ENCODE measurements around the gene SNRNP70. TPM values are rescaled to one million over a fixed set of nuclear protein-coding genes. Genes with fewer than 3 reads are reported as not detected.
"Not testable (repeated sequence)": the region's sequence is repeated elsewhere in the genome, so short reads cannot be mapped to it uniquely, and the experiment has no call there.

Gene SNRNP70
- total RNA-seq, 1 donor from 2014 or later = 270 TPM

DNA sequence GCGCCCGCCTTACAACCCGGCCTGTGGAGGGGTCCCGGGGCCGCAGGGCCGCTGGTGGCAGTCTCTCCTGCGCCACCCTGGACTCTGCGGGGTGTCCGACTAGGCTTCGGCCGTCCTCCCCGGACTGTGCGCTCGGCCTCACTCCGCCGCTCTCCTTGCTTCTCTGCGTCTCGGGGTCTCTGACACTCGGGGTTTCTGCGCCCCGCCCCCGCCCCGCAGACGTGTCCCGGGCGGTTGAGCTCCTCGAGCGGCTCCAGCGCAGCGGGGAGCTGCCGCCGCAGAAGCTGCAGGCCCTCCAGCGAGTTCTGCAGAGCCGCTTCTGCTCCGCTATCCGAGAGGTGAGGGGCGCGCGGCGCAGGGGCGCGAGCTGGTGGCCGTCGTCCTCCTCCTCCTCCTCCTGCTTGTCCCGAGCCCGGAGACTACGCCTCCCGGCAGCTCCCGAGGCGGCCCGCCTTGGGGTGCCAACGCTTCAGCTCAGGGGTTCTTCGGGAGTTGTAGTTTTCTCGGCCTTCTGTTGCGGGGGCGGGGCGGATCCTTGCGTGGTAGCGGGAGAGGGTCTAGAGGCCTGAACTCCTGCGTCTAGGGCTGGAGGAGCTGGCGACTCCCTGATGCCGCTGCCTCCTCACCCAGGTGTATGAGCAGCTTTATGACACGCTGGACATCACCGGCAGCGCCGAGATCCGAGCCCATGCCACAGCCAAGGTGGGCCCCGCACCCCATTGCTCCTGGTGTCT, 29.5 kb downstream of the SNRNP70 start:
- Mint-ChIP-seq H3K9me3 (no peaks in the 10 kb centered on the region), H3K4me1 (peaks cover 21% of the 10 kb centered on the region), H3K36me3 (ENCODE audit: low read depth) (peaks cover 5% of the 10 kb centered on the region), H3K27ac (no peak overlapping the region), H3K4me3 (peak overlapping the region; percentile 81), H3K27me3 (peaks cover under 1% of the 10 kb centered on the region)
- peak; percentile 87 for DNase-seq
- intact Hi-C loops (cut with micrococcal nuclease) = loop anchor here (1.0 to 10.0 kb wide), 2 partner anchors 29 to 480 kb away; partner anchors contain the start of genes DBP and SNRNP70

DNA sequence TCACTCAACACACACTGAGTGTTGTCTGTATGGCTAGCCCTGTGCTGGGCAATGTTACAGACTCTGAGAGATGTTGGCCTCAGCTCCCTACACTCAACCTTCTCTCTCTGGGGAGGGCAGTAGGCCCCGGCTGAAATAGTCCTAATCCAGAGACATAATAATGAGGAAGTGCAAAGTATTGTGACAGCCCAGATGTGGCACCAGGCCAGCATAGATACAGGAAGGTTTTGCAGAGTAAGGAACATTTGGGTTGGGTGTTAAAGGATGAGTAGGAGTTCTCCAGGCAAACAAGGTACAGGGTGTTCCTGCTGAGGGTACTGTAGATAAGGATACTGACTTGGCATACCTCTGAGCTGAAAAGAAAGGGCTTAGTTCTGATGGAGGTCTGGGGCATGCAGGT, 31.3 kb downstream of the SNRNP70 start:
- H3K27me3 Mint-ChIP-seq = peaks cover 11% of the 10 kb centered on the region
- no peaks in the 10 kb centered on the region for H3K9me3 Mint-ChIP-seq
- peak overlapping the region; percentile 43 for H3K4me3 Mint-ChIP-seq
- H3K4me1 Mint-ChIP-seq = peaks cover 28% of the 10 kb centered on the region
- DNase-seq = no peak
- intact Hi-C loops (cut with micrococcal nuclease) = loop anchor here (10.0 kb wide), 1 partner anchor 482 kb away; the partner anchor contains the start of gene DBP
- H3K36me3 Mint-ChIP-seq (ENCODE audit: low read depth) = peaks cover 5% of the 10 kb centered on the region
- H3K27ac Mint-ChIP-seq = no peak overlapping the region

DNA sequence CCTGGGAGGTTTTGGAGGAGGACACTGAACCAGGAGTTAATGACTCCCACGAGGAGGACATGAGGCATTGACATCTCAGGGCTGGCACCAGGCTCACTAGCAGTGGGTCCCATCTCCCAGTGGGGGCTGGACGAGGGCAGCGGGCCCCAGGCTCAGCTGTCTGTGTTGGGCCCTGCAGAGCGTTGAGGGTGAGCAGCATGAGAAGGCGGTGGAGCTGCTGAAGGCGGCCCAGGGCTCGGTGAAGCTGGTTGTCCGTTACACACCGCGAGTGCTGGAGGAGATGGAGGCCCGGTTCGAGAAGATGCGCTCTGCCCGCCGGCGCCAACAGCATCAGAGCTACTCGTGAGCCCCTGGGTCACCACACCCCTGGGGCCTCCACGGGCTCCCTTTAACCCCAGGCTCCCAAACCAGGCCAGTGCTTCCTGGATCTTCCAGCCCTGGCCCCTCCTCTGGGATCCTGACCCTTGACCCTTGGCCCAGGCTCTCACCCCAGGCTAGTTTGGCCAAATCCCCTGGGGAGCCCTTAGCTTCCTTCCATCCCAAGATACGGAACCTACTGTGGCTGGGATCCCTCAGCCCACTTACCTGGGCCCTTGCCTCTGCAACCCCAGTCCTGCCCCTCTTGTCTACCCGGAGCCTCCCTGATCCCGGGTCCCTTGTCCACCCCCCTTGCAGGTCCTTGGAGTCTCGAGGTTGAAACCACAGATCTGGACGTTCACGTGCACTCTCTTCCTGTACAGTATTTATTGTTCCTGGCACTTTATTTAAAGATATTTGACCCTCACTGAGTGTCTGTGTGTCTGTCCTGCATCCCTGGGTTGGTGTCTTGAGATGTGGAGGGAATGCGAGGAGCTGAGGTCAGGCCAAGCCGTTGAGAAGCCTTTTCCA, 32.7 kb downstream of the SNRNP70 start:
- intact Hi-C loops (cut with micrococcal nuclease) = loop anchor here (2.0 to 10.0 kb wide), 4 partner anchors 25 to 483 kb away; partner anchors contain the start of genes DBP, GYS1, PPP1R15A and RUVBL2
- Mint-ChIP-seq H3K27me3 (peaks cover 14% of the 10 kb centered on the region), H3K4me1 (peaks cover 28% of the 10 kb centered on the region), H3K27ac (peak overlapping the region; percentile 90), H3K4me3 (peak overlapping the region; percentile 90), H3K9me3 (no peaks in the 10 kb centered on the region), H3K36me3 (ENCODE audit: low read depth) (peaks cover 5% of the 10 kb centered on the region)
- DNase-seq = peak; percentile 61

DNA sequence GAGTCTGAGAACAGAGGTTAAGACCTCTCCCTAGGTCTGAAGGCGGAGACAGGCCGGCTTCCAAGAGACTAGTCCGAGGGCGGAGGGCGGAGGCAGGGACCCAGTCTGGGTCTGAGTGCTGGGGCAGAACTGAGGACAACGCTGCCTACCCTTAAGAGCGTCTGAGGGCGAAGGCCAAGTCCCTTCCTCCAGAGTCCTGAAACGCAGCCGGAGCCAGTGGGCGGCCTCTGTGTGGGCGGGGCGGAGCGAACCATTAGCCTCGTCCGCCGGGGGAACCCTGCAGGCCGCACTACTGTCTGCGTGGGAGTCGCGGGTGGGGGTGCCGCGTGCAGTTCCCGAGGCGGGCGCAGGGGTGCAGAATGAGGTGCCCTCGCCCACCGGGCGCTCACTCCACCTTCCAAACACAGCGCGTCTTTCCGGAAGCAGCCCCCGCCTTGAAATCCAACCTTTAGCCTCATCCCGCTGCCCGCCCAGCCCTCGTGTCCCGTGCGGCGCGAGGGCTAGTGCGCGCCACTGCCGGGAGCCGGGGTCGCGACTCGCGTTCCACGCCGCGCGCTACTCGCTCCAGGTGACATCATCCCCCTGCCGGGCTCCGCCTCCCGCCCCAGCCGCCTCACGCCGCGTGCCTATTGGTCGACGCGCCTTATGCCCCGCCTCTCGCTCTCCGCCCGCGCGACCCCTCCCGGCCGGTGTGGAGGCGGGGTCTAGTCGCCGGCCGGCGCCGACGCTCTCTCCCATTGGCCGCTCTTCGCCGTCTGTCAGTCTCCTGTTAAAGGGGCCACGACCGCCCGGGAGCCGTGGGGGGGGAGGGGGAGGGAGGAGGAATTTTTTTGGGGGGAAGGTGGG, 33.5 kb downstream of the SNRNP70 start, which contains the start of gene C19orf73:
TSS of gene C19orf73 (minus strand) at position 579 of the 846 bp plus-strand sequence. CDS start at position 458, 121 bp downstream.
- intact Hi-C loops (cut with micrococcal nuclease) = loop anchor here (1.0 to 10.0 kb wide), 6 partner anchors 10 to 484 kb away; partner anchors contain the start of genes DBP, GYS1, PPP1R15A and RUVBL2
- H3K9me3 Mint-ChIP-seq = no peaks in the 10 kb centered on the region
- peaks cover 5% of the 10 kb centered on the region for H3K36me3 Mint-ChIP-seq (ENCODE audit: low read depth)
- peak; percentile 99 for DNase-seq
- H3K4me3 Mint-ChIP-seq = peak within 1 kb of the TSS; percentile 90
- H3K27me3 Mint-ChIP-seq = peaks cover 18% of the 10 kb centered on the region
- peak within 1 kb of the TSS; percentile 90 for H3K27ac Mint-ChIP-seq
- H3K4me1 Mint-ChIP-seq = peaks cover 25% of the 10 kb centered on the region

DNA sequence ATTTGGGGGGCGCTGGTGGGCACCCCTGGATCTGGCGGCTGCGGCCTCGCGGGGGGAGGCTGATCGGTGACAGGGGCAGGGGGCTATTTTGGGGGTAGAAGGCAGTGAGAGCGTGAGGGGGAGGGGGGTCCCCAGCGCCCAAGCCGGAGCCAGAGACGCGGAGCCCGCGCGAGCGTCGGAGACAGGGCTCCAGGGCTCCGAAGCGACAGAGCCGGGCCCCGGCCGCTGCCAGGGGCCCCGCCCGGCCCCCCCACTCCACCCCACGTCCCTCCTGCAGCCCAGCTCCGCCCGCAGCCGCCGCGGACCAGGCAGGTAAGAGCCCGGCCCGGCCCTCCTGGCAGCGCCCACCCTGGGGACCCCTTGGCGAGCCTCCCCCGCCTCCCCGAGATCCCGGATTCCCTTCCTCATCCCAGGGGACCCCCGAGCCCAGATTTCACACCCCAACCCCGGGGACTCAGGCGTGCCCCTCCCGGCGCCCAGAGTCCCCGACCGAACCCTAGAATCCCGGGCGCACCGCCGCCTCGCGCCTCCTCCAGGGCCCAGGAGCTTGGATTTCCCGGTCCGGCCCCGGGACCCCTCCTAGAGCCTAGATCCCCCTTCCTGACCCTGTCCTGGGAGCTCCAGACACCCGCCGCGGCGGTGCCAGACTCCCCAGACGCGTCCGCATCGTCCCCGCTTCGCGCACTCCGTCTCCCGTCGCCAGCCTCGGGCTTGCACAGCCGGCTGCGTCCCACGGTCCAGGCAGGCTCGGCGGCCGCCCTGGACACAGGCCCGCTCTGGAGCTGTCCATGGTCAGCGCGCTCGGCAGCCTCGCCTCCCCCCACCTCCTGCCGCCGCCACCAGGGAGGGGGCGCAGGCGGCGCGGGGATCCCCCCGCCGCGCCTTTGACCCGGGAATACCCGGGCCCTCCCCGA, 34.4 kb downstream of the SNRNP70 start, which contains the start of gene PPFIA3:
TSS of gene PPFIA3 (plus strand) at position 134 of the 914 bp plus-strand sequence. CDS start 8,330 bp downstream, outside the sequence.
- H3K4me1 Mint-ChIP-seq = peaks cover 23% of the 10 kb centered on the region
- intact Hi-C loops (cut with micrococcal nuclease) = loop anchor here (1.0 to 10.0 kb wide), 6 partner anchors 9 to 485 kb away; partner anchors contain the start of genes DBP, GYS1, PPP1R15A and RUVBL2
- peak within 1 kb of the TSS; percentile 90 for H3K4me3 Mint-ChIP-seq
- H3K9me3 Mint-ChIP-seq = no peaks in the 10 kb centered on the region
- DNase-seq = peak; percentile 73
- peaks cover 18% of the 10 kb centered on the region for H3K27me3 Mint-ChIP-seq
- peaks cover 5% of the 10 kb centered on the region for H3K36me3 Mint-ChIP-seq (ENCODE audit: low read depth)
- H3K27ac Mint-ChIP-seq = peak within 1 kb of the TSS; percentile 90

DNA sequence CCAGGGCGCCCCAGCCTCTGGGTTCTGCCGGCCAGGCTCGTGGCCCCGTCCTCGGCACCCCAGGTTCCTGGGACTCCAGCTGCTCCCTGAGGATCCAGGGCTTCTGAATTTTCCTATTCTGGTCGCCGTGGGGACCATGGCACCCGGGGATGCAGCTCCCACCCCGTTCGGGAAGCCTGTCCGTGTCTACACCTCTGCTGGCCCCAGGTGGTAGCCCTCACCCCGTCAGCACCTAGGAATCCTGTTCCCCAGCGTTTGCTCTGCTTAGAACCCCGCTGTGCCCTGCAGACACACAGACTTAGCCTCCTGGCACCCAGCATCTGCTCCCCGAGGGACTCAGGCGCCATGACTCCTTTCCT, 35.1 kb downstream of the SNRNP70 start:
- Mint-ChIP-seq H3K4me3 (peak overlapping the region; percentile 90), H3K36me3 (ENCODE audit: low read depth) (peaks cover 5% of the 10 kb centered on the region), H3K27me3 (peaks cover 20% of the 10 kb centered on the region), H3K4me1 (peaks cover 19% of the 10 kb centered on the region), H3K9me3 (no peaks in the 10 kb centered on the region), H3K27ac (no peak overlapping the region)
- DNase-seq = peak; percentile 65
- intact Hi-C loops (cut with micrococcal nuclease) = no loop called here

DNA sequence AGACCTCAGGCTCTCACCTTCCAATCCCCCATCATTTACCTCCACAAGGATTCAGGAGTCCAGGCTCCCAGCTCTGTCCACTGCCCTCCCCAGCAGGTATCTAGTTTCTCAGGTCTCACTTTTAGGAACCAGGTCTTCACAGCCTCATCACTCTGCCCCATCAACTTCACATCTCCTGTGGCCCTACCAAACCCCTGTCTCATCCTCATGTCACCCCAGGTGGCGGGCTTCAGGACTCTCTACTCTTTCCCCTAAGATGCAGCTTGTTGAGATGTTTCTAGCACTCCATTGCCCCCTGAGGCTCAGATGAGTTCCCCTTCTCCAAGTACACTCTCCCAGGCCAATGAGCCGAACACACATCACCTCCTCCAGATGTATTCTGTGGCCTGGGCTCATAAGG, 35.6 kb downstream of the SNRNP70 start:
- Mint-ChIP-seq H3K4me3 (peak overlapping the region; percentile 90), H3K4me1 (peaks cover 19% of the 10 kb centered on the region), H3K9me3 (no peaks in the 10 kb centered on the region), H3K27ac (peak overlapping the region; percentile 9), H3K27me3 (peaks cover 20% of the 10 kb centered on the region), H3K36me3 (ENCODE audit: low read depth) (peaks cover 5% of the 10 kb centered on the region)
- DNase-seq = peak; percentile 64
- intact Hi-C loops (cut with micrococcal nuclease) = no loop called here

DNA sequence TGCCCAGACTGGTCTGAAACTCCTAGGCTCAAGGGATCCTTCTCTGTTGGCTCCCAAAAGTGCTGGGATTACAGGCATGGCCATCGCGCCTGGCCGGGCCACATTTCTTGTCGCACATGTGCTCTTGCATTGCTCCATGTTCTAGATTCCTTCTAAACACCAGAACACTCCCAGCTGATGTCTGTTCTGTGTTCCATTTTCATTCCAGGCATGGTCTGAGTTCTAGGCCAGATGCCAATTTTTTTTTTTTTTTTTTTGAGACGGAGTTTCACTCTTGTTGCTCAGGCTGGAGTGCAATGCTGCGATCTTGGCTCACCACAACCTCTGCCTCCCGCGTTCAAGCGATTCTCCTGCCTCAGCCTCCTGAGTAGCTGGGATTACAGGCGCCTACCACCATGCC, 36.6 kb downstream of the SNRNP70 start:
- H3K4me1 Mint-ChIP-seq = peaks cover 19% of the 10 kb centered on the region
- DNase-seq; intact Hi-C loops (cut with micrococcal nuclease); H3K9me3 Mint-ChIP-seq; H3K36me3 Mint-ChIP-seq (ENCODE audit: low read depth); H3K4me3 Mint-ChIP-seq; H3K27ac Mint-ChIP-seq: not testable (repeated sequence)
- peaks cover 20% of the 10 kb centered on the region for H3K27me3 Mint-ChIP-seq

DNA sequence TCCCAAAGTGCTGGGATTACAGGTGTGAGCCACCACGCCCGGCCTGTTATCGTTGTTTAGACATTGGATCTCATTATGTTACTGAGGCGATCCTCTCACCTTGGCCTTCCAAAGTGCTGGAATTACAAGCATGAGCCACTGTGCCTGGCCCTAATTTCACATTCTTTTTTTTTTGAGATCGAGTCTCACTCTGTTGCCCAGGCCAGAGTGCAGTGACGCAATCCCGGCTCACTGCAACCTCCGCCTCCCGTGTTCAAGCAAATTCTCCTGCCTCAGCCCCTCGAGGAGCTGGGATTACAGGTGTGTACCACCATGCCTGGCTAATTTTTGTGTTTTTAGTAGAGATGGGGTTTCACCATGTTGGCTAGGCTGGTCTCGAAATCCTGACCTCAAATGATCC, 38.0 kb downstream of the SNRNP70 start:
- H3K9me3 Mint-ChIP-seq; DNase-seq; H3K4me3 Mint-ChIP-seq; H3K36me3 Mint-ChIP-seq (ENCODE audit: low read depth); H3K27ac Mint-ChIP-seq; intact Hi-C loops (cut with micrococcal nuclease): not testable (repeated sequence)
- peaks cover 12% of the 10 kb centered on the region for H3K4me1 Mint-ChIP-seq
- H3K27me3 Mint-ChIP-seq = peaks cover 20% of the 10 kb centered on the region

DNA sequence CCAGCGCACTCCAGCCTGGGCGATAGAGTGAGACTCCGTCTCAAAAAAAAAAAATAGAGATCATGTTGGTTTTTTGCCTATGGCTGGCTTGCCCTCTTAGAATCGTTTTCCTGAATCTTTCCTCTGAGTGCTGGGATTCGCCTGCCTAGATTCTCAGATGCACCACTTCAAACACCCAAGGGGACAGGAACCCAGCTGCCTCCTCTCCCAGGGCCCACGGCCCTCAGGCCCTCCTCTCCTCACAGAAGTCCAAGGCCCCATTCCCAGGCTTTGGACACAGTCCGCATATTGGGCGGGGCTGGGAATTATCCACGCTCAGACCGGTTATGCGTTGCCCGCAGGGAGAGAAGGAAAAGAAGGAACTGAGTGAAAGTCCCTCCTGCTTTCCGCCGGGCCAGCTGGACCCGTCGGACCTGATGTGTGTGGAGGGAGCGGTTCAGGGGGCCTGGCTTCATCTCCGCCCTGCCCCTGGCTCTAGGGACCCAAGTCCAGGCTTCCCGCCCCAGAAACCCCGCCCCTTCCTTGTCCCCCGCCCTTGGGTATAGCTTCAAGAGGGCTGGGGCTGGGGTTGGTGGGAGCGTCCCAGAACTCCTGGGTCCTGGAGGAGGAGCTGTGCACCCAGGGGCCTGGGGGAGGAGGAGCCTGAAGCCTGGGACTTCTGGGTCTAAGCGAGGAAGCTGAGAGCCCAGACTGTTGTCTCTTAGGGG, 39.9 kb downstream of the SNRNP70 start:
- DNase-seq = no peak
- Mint-ChIP-seq H3K4me1 (peaks cover 15% of the 10 kb centered on the region), H3K36me3 (ENCODE audit: low read depth) (no peaks in the 10 kb centered on the region), H3K4me3 (no peak overlapping the region), H3K9me3 (no peaks in the 10 kb centered on the region), H3K27ac (no peak overlapping the region), H3K27me3 (peaks cover 18% of the 10 kb centered on the region)
- intact Hi-C loops (cut with micrococcal nuclease) = no loop called here

DNA sequence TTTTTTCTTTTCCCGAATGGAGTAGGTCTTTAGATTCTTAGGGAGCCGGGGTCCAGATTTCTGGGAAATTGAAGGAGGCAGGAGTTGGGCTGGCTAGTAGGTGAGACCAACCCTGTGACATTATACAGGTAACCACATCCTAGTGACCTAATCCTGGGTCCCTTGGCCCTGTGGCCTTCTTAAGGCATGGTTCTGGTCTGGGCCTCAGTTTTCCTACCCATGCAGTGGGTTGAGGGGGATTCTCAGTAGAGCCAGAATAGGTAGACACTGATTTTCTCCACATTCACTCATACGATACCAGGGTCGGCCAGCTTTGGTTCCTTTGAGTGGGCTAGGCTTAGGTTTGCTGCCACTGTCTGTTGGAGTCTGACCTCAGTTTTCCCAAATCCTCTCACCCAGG, 41.3 kb downstream of the SNRNP70 start:
- no peak for DNase-seq
- Mint-ChIP-seq H3K27me3 (peaks cover 10% of the 10 kb centered on the region), H3K4me3 (no peak overlapping the region), H3K4me1 (peaks cover 8% of the 10 kb centered on the region), H3K27ac (no peak overlapping the region), H3K36me3 (ENCODE audit: low read depth) (no peaks in the 10 kb centered on the region), H3K9me3 (no peaks in the 10 kb centered on the region)
- intact Hi-C loops (cut with micrococcal nuclease) = no loop called here

DNA sequence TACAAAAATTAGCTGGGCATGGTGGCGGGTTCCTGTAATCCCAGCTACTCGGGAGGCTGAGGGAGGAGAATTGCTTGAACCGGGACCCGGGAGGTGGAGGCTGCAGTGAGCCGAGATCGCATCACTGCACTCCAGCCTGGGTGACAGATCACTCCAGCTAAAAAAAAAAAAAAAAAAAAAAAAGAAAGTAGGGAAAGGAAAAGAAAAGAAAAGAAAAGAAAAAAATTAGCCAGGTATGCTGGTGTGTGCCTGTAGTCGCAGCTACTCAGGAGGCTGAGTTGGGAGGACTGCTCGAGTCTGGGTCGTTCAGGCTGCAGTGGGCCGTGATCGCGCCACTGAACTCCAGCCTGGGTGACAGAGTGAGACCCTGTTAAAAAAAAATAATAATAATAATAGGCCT, 42.0 kb downstream of the SNRNP70 start:
- H3K4me1 Mint-ChIP-seq; H3K27ac Mint-ChIP-seq; DNase-seq; H3K9me3 Mint-ChIP-seq; H3K36me3 Mint-ChIP-seq (ENCODE audit: low read depth); H3K27me3 Mint-ChIP-seq; intact Hi-C loops (cut with micrococcal nuclease): not testable (repeated sequence)
- peak overlapping the region; percentile 84 for H3K4me3 Mint-ChIP-seq
